Natural killer cell (primary cell): ENCODE measurements around the gene KRT71. TPM values are rescaled to one million over a fixed set of nuclear protein-coding genes. Genes with fewer than 3 reads are reported as not detected.
A peak's percentile ranks its signal among the peaks of the same experiment; 100 is the strongest.

ENCODE experiments used
- ATAC-seq, 3 donors: fragments of 150-1000 bp in 2 of 3; fragments of 200-7000 bp in 1 of 3; cut with Tn5 transposase; 1 replicate in 1 of 3; 2 replicates in 2 of 3; pipeline ENCODE4 v1.10.0; 2021; ENCODE audit warnings: mild to moderate bottlenecking in 2 of 3, moderate library complexity in 2 of 3
- DNase-seq, 2 donors: peaks; one replicate each; pipeline versions ENCODE4 v3.0.0 to v3.0.0-alpha.2; 2013 to 2021; ENCODE audit warnings: mixed read lengths in 1 of 2
- H3K27ac ChIP-seq: one replicate; pipeline ENCODE4 v1.5.1; 2013; ENCODE audit warnings: mild to moderate bottlenecking, low read length
- H3K27me3 ChIP-seq: one replicate; pipeline ENCODE4 v1.6.1; 2013; ENCODE audit warnings: low read length; ENCODE audit not compliant: control insufficient read depth, insufficient read depth
- H3K36me3 ChIP-seq: one replicate; pipeline ENCODE4 v1.6.1; 2013; ENCODE audit warnings: low read length; ENCODE audit not compliant: control insufficient read depth, insufficient read depth
- H3K4me1 ChIP-seq: one replicate; pipeline ENCODE4 v1.6.1; 2013; ENCODE audit warnings: low read length; ENCODE audit not compliant: control insufficient read depth, insufficient read depth
- H3K4me3 ChIP-seq: one replicate; pipeline ENCODE4 v1.5.1; 2013; ENCODE audit warnings: low read length
- H3K9me3 ChIP-seq: one replicate; pipeline ENCODE4 v1.6.1; 2013; ENCODE audit warnings: low read length; ENCODE audit not compliant: control insufficient read depth, insufficient read depth
- H3K27ac Mint-ChIP-seq, 2 donors: one replicate each; pipeline ENCODE4 v1.8.0; 2022; ENCODE audit warnings: mild to moderate bottlenecking in 2 of 2, mixed read lengths in 2 of 2, moderate library complexity in 1 of 2
- H3K27me3 Mint-ChIP-seq, 2 donors: one replicate each; pipeline ENCODE4 v1.8.0; 2022; ENCODE audit warnings: low read depth in 2 of 2, mixed read lengths in 2 of 2
- H3K36me3 Mint-ChIP-seq: one replicate; pipeline ENCODE4 v1.8.0; 2022; ENCODE audit warnings: mixed read lengths
- H3K4me1 Mint-ChIP-seq, 2 donors: one replicate each; pipeline ENCODE4 v1.8.0; 2022; ENCODE audit warnings: mixed read lengths in 2 of 2
- H3K4me3 Mint-ChIP-seq: one replicate; pipeline ENCODE4 v1.8.0; 2022; ENCODE audit warnings: mild to moderate bottlenecking, moderate library complexity, mixed read lengths
- H3K9me3 Mint-ChIP-seq, 2 donors: one replicate each; pipeline ENCODE4 v1.8.0; 2022; ENCODE audit warnings: mixed read lengths in 2 of 2
- WGBS: methylation state at CpG from one replicate; pipeline ENCODE4 v1.1.7; 2013; ENCODE audit warnings: missing lambda C conversion rate; ENCODE audit not compliant: insufficient coverage; 5-methylcytosine and 5-hydroxymethylcytosine counted together
- intact Hi-C: fragments of 100-400 bp; cut with micrococcal nuclease; formaldehyde crosslinking; loops from one replicate; pipeline ENCODE4 v1.14.2; 2022
- total RNA-seq, 4 donors: library from RNA; stranded (reverse); fragments of 120-200 nt in 1 of 4; gene quantifications; one replicate each; pipeline versions ENCODE4 v1.2.3 to v1.2.4, GENCODE V29; 2013 to 2022
- TF ChIP-seq, protein P1 (sequence below): fragments of 200-600 bp; IDR thresholded peaks from one replicate; pipeline ENCODE4 v1.8.0; 2022; ENCODE audit warnings: antibody characterized with exemption

KRT71 gene
- total RNA-seq, 3 donors from 2014 or later (not counting 1 experiment from before 2014, with no cell fraction given): not detected

DNA sequence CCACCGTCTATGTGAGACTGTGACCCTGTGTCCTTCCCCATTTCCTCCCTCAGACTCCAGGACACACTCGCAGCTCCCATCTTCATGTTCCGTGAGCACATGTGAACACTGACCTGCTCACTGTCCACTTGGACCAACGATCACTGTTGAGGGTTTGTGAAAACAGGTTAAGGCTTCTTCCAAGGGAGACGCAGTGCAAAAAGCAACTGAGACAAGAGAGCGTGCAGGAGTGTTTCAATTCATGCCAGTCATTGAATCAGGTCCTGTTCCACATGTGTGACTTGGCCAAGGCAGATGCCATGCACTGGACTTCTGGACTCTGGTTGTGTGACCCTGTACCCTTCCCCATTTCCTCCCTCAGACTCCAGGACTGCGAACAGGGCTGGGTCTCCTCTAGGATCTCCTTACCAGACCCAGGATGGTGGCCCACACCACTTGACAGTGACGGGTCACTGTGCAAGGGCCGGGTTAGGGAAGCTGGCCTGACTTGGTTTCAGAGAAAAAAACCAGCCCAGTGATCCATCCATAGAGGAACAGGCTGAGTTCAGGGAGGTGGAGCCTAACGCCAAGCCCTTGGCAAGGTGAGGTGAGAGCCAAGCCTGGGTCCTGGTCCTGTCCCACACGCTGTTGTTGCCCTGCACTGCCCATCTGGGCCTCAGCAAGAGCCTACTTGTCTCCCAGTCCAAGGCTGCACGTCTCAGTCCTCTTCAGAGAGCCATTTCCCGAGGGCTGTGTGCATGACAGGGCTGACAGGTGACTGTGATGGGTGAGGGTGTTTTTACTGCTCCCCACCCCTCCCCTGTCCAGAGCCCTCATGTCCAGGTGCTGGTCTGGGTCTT lies 27.1 kb downstream of the KRT71 start:
- H3K36me3 Mint-ChIP-seq: no peaks in the 10 kb centered on the region
- TF ChIP-seq, protein P1, sequence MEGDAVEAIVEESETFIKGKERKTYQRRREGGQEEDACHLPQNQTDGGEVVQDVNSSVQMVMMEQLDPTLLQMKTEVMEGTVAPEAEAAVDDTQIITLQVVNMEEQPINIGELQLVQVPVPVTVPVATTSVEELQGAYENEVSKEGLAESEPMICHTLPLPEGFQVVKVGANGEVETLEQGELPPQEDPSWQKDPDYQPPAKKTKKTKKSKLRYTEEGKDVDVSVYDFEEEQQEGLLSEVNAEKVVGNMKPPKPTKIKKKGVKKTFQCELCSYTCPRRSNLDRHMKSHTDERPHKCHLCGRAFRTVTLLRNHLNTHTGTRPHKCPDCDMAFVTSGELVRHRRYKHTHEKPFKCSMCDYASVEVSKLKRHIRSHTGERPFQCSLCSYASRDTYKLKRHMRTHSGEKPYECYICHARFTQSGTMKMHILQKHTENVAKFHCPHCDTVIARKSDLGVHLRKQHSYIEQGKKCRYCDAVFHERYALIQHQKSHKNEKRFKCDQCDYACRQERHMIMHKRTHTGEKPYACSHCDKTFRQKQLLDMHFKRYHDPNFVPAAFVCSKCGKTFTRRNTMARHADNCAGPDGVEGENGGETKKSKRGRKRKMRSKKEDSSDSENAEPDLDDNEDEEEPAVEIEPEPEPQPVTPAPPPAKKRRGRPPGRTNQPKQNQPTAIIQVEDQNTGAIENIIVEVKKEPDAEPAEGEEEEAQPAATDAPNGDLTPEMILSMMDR: no peak
- Histone ChIP-seq H3K27ac (no peak overlapping the region), H3K36me3 (no peaks in the 10 kb centered on the region), H3K9me3 (no peaks in the 10 kb centered on the region), H3K27me3 (no peaks in the 10 kb centered on the region), H3K4me3 (no peak overlapping the region), H3K4me1 (peaks cover 38% of the 10 kb centered on the region)
- no peak overlapping the region for H3K4me3 Mint-ChIP-seq
- peaks cover 0 to 3% of the 10 kb centered on the region in 2 donors for H3K27me3 Mint-ChIP-seq
- DNase-seq: peak in 1 of 2 donors; percentile 13
- H3K4me1 Mint-ChIP-seq: peaks cover 34 to 45% of the 10 kb centered on the region in 2 donors
- H3K27ac Mint-ChIP-seq: peak overlapping the region in 1 of 2 donors; percentile 85
- no peak for ATAC-seq
- WGBS: 78% methylated on average over 13 of the region's 13 CpGs
- H3K9me3 Mint-ChIP-seq: no peaks in the 10 kb centered on the region
- intact Hi-C loops: no loop called here

GRCh38 chr12:52524898-52525591 lies 27.9 kb downstream of the KRT71 start:
- WGBS: 80% methylated on average over 3 of the region's 5 CpGs
- Histone ChIP-seq H3K4me3 (no peak overlapping the region), H3K4me1 (peaks cover 37% of the 10 kb centered on the region), H3K27me3 (no peaks in the 10 kb centered on the region), H3K36me3 (no peaks in the 10 kb centered on the region), H3K27ac (no peak overlapping the region), H3K9me3 (no peaks in the 10 kb centered on the region)
- H3K4me1 Mint-ChIP-seq: peaks cover 29 to 41% of the 10 kb centered on the region in 2 donors
- ATAC-seq (peak in 1 of 3 donors; percentile 38), DNase-seq (peak in 1 of 2 donors; percentile 14)
- intact Hi-C loops: no loop called here
- peaks cover 0 to 3% of the 10 kb centered on the region in 2 donors for H3K27me3 Mint-ChIP-seq
- no peaks in the 10 kb centered on the region for H3K9me3 Mint-ChIP-seq
- H3K27ac Mint-ChIP-seq: no peak overlapping the region
- no peaks in the 10 kb centered on the region for H3K36me3 Mint-ChIP-seq
- TF ChIP-seq, protein P1: no peak
- no peak overlapping the region for H3K4me3 Mint-ChIP-seq

DNA sequence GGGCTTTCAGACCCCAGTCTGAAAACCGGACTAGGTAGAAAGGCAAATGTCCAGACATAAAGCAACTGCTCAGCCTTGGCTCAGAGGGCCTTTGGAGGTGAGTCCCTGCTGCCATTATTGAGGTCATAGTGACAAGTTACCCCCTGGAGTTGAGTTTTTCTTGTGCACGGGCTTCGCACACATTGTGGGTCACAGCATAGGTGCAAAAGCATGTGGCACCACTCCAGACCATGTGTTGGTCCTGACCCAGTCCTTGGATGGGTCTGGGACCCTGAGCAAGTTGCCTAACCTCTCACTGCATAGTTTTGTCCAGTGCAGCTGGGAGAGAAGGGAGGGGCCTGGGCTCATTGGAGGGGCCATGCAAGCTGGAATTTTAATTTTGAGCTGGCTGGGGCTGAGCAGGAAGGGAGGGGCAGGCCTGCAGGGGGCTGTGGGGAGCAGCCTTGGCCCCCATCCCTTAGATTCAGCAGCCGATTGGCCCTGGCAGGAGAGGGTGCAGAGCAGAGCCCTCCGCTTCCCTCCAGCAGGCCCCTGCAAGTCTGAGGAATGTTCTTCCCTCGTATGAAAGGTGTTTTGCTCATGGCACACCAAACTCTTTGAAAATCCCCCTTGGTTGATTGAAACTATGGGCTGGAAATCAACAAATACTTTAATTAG lies 28.6 kb downstream of the KRT71 start:
- Mint-ChIP-seq H3K36me3 (no peaks in the 10 kb centered on the region), H3K27me3 (peaks cover 3 to 5% of the 10 kb centered on the region in 2 donors)
- 79% methylated on average over 6 of the region's 6 CpGs for WGBS

More for the DNA sequence above, 28.6 kb downstream of the KRT71 start:
- Mint-ChIP-seq H3K27ac (no peak overlapping the region), H3K9me3 (no peaks in the 10 kb centered on the region), H3K4me1 (peaks cover 29 to 41% of the 10 kb centered on the region in 2 donors), H3K4me3 (no peak overlapping the region)
- Histone ChIP-seq H3K36me3 (no peaks in the 10 kb centered on the region), H3K4me1 (peaks cover 37% of the 10 kb centered on the region), H3K9me3 (no peaks in the 10 kb centered on the region), H3K27me3 (no peaks in the 10 kb centered on the region), H3K4me3 (no peak overlapping the region), H3K27ac (no peak overlapping the region)
- DNase-seq (peak in 1 of 2 donors; percentile 9), ATAC-seq (no peak)
- TF ChIP-seq, protein P1: no peak
- intact Hi-C loops: no loop called here
